ENCODE data around the gene PEF1. TPM values are rescaled to one million over a fixed set of nuclear protein-coding genes. Genes with fewer than 3 reads are reported as not detected.

Gene PEF1
- total RNA-seq, 1 donor from 2014 or later: 43.8 TPM

DNA sequence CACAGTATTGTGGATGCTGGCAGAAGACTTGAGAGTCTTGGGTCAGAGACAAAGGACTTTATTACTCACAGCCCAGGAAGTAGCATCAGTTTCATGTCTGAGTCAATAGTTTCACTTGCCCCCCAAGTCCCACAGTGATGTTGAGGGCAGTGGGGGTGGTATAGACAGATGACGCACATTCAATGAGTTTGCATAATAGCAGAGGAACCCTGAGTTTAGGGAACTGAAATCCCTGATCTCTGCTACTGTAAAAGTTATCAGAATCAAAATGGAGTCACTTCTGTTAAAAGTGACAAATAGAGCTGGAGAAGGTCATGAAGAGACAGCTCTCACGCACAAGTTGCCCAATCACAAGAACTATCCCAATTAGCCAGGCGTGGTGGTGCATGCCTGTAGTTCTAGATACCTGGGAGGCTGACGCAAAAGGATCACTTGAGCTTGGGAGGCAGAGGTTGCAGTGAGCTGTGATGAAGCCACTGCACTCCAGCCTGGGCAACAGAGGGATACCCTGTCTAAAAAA is 38.7 kb downstream of the PEF1 start:
- Mint-ChIP-seq H3K27me3 (ENCODE audit: low read depth) (no peaks in the 10 kb centered on the region), H3K4me3 (no peak overlapping the region), H3K9me3 (no peaks in the 10 kb centered on the region), H3K4me1 (peaks cover 13% of the 10 kb centered on the region), H3K36me3 (no peaks in the 10 kb centered on the region), H3K27ac (no peak overlapping the region)
- no peak for DNase-seq (ENCODE audit: low spot score in 2 of 2, unreplicated experiment in 2 of 2)
- TF ChIP-seq, protein P1, sequence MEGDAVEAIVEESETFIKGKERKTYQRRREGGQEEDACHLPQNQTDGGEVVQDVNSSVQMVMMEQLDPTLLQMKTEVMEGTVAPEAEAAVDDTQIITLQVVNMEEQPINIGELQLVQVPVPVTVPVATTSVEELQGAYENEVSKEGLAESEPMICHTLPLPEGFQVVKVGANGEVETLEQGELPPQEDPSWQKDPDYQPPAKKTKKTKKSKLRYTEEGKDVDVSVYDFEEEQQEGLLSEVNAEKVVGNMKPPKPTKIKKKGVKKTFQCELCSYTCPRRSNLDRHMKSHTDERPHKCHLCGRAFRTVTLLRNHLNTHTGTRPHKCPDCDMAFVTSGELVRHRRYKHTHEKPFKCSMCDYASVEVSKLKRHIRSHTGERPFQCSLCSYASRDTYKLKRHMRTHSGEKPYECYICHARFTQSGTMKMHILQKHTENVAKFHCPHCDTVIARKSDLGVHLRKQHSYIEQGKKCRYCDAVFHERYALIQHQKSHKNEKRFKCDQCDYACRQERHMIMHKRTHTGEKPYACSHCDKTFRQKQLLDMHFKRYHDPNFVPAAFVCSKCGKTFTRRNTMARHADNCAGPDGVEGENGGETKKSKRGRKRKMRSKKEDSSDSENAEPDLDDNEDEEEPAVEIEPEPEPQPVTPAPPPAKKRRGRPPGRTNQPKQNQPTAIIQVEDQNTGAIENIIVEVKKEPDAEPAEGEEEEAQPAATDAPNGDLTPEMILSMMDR (IDR thresholded peaks at IDR 0.05; ENCODE audit: unreplicated experiment): no peak

DNA sequence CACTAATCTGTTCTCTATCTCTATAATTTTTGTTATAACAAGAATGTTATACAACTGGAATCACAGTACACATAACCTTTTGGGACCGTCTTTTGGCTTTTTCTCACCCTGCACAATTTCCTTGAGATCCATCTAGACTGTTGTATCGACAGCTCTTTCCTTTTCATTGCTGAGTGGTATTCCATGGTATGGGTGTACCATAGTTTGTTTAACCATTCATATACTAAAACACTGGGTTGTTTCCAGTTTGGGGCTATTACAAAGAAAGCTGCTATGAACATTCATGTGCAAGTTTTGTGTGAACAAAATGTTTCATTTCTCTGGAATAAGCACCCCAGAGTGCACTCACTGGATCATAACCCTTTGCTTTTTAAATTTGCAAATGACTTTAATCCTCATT is 42.6 kb downstream of the PEF1 start:
- no peak overlapping the region for H3K4me3 Mint-ChIP-seq
- DNase-seq (ENCODE audit: low spot score in 2 of 2, unreplicated experiment in 2 of 2): no peak
- H3K36me3 Mint-ChIP-seq: no peaks in the 10 kb centered on the region
- no peaks in the 10 kb centered on the region for H3K27me3 Mint-ChIP-seq (ENCODE audit: low read depth)
- H3K4me1 Mint-ChIP-seq: peaks cover 5% of the 10 kb centered on the region
- H3K9me3 Mint-ChIP-seq: no peaks in the 10 kb centered on the region
- no peak overlapping the region for H3K27ac Mint-ChIP-seq
- TF ChIP-seq, protein P1 (IDR thresholded peaks at IDR 0.05; ENCODE audit: unreplicated experiment): no peak

DNA sequence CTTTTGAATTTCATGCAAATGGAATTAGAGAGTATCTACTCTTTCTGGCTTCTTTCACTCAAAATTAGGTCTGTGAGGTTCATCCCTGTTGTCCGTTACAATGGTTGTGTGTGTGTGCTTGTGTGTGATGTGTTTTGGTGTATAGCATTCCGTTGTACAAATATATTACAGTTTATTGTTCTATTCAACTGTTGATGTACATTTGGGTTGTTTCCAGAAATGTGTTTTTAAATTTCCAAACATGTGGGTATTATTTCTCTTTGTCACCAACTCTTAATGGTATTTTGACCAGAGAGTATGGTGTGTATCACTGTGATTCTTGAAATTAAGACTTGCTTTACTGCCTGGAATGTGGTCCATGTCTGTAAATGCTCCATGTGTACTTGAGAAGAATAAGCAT is 44.0 kb downstream of the PEF1 start:
- Mint-ChIP-seq H3K27me3 (ENCODE audit: low read depth) (no peaks in the 10 kb centered on the region), H3K4me3 (no peak overlapping the region), H3K9me3 (no peaks in the 10 kb centered on the region)

DNA sequence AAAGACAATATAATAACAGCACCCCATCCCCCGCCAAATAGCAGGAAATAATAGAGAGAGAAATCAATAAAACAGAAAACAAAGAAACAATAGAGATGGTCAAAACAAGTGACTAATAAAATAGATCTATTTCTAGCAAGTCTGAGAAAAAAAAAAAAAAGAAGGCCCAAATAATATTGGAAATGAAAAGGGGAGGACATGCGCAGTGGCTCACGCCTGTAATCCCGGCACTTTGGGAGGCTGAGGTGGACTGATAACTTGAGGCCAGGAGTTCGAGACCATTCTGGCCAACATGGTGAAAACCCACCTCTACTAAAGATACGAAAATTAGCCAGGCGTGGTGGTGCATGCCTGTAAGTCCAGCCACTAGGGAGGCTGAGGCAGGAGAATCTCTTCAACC is 45.7 kb downstream of the PEF1 start:
- Mint-ChIP-seq H3K4me3 (no peak overlapping the region), H3K36me3 (no peaks in the 10 kb centered on the region), H3K9me3 (no peaks in the 10 kb centered on the region), H3K4me1 (peaks cover 12% of the 10 kb centered on the region), H3K27ac (no peak overlapping the region), H3K27me3 (ENCODE audit: low read depth) (no peaks in the 10 kb centered on the region)
- DNase-seq (ENCODE audit: low spot score in 2 of 2, unreplicated experiment in 2 of 2): no peak
- TF ChIP-seq, protein P1 (IDR thresholded peaks at IDR 0.05; ENCODE audit: unreplicated experiment): no peak

More for the DNA sequence above, 44.0 kb downstream of the PEF1 start:
- no peak overlapping the region for H3K27ac Mint-ChIP-seq
- TF ChIP-seq, protein P1 (IDR thresholded peaks at IDR 0.05; ENCODE audit: unreplicated experiment): no peak
- peaks cover 12% of the 10 kb centered on the region for H3K4me1 Mint-ChIP-seq
- H3K36me3 Mint-ChIP-seq: no peaks in the 10 kb centered on the region
- no peak for DNase-seq (ENCODE audit: low spot score in 2 of 2, unreplicated experiment in 2 of 2)

DNA sequence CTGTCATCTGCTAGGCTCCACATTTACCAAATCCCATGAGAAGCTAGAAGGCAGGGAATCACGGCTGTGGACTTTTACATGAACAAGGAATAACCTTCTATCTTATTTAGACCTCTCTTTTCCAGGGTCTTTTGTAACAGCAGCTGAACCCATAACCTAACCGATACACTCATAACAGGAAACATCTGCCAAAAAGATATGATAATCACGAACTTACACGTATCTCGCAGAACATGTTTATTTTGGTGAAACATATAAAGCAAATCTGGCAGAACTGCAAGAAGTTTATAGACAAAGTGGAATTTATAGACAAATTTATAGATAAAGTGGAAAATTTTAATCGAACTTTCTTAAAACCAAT is 48.0 kb downstream of the PEF1 start:
- DNase-seq (ENCODE audit: low spot score in 2 of 2, unreplicated experiment in 2 of 2): no peak
- no peak overlapping the region for H3K4me3 Mint-ChIP-seq
- no peaks in the 10 kb centered on the region for H3K36me3 Mint-ChIP-seq
- H3K9me3 Mint-ChIP-seq: no peaks in the 10 kb centered on the region
- H3K27me3 Mint-ChIP-seq (ENCODE audit: low read depth): no peaks in the 10 kb centered on the region
- H3K4me1 Mint-ChIP-seq: peaks cover 20% of the 10 kb centered on the region
- H3K27ac Mint-ChIP-seq: no peak overlapping the region
- TF ChIP-seq, protein P1 (IDR thresholded peaks at IDR 0.05; ENCODE audit: unreplicated experiment): no peak
